GM23338 (cell line): ENCODE data around the gene KIAA2012. TPM values are rescaled to one million over a fixed set of nuclear protein-coding genes. Genes with fewer than 3 reads are reported as not detected.
"Not testable (repeated sequence)": the region's sequence is repeated elsewhere in the genome, so short reads cannot be mapped to it uniquely, and the experiment has no call there.

Experiments
- ATAC-seq: fragments of 200-7000 bp; cut with Tn5 transposase; 3 replicates; pipeline ENCODE4 v1.9.1; 2020
- DNase-seq: peaks from one replicate; pipeline ENCODE4 v3.0.0-alpha.2; 2015; ENCODE audit warnings: low spot score
- H2AFZ ChIP-seq: fragments of 200-600 bp; sonication (generic); 2 replicates; pipeline ENCODE4 v1.8.0; 2016; ENCODE audit warnings: antibody characterized with exemption, mild to moderate bottlenecking, moderate library complexity
- H3F3A ChIP-seq: fragments of 200-600 bp; sonication (generic); replicated peaks from 2 replicates; pipeline ENCODE4 v1.8.0; 2017; ENCODE audit warnings: antibody characterized with exemption, mixed run types, low read depth
- H3K27ac ChIP-seq: fragments of 200-600 bp; sonication (generic); 2 replicates; pipeline ENCODE4 v1.6.1; 2016; ENCODE audit warnings: low read depth
- H3K27me3 ChIP-seq: fragments of 200-600 bp; sonication (generic); 2 replicates; pipeline ENCODE4 v1.8.0; 2016; ENCODE audit warnings: mild to moderate bottlenecking, mixed run types, moderate library complexity; ENCODE audit not compliant: insufficient read depth
- H3K36me3 ChIP-seq: fragments of 200-600 bp; sonication (generic); 2 replicates; pipeline ENCODE4 v1.8.0; 2016; ENCODE audit warnings: mild to moderate bottlenecking; ENCODE audit not compliant: insufficient read depth
- H3K4me1 ChIP-seq: fragments of 200-600 bp; sonication (generic); 2 replicates; pipeline ENCODE4 v1.8.0; 2016; ENCODE audit warnings: mild to moderate bottlenecking, moderate library complexity; ENCODE audit not compliant: insufficient read depth
- H3K4me2 ChIP-seq: fragments of 200-600 bp; sonication (generic); 2 replicates; pipeline ENCODE4 v1.7.1; 2017; ENCODE audit warnings: mixed run types
- H3K4me3 ChIP-seq: fragments of 200-600 bp; sonication (generic); 2 replicates; pipeline ENCODE4 v1.6.1; 2016; ENCODE audit warnings: mixed run types
- H3K79me2 ChIP-seq: fragments of 200-600 bp; sonication (generic); replicated peaks from 2 replicates; pipeline ENCODE4 v1.8.0; 2017; ENCODE audit warnings: mild to moderate bottlenecking; ENCODE audit not compliant: insufficient read depth
- H3K9me2 ChIP-seq: fragments of 200-600 bp; sonication (generic); 2 replicates; pipeline ENCODE4 v1.8.0; 2017; ENCODE audit not compliant: insufficient read depth
- H4K20me1 ChIP-seq: fragments of 200-600 bp; sonication (generic); replicated peaks from 2 replicates; pipeline ENCODE4 v1.8.0; 2017; ENCODE audit warnings: mild to moderate bottlenecking; ENCODE audit not compliant: insufficient read depth
- H3K27ac Mint-ChIP-seq: 2 replicates; pipeline ENCODE4 v1.8.0; 2020; ENCODE audit warnings: inconsistent platforms, mild to moderate bottlenecking, moderate library complexity, mixed read lengths
- H3K27me3 Mint-ChIP-seq: 3 replicates; pipeline ENCODE4 v1.8.0; 2022; ENCODE audit warnings: low read depth, mild to moderate bottlenecking, moderate library complexity, mixed read lengths, inconsistent platforms; ENCODE audit not compliant: insufficient read depth, poor library complexity
- H3K36me3 Mint-ChIP-seq: 3 replicates; pipeline ENCODE4 v1.8.0; 2021; ENCODE audit warnings: low read depth, mild to moderate bottlenecking, inconsistent platforms, moderate library complexity, mixed read lengths
- H3K4me1 Mint-ChIP-seq: 3 replicates; pipeline ENCODE4 v1.8.0; 2020; ENCODE audit warnings: mild to moderate bottlenecking, inconsistent platforms, mixed read lengths
- H3K4me3 Mint-ChIP-seq: 3 replicates; pipeline ENCODE4 v1.8.0; 2021; ENCODE audit warnings: moderate library complexity, mild to moderate bottlenecking, inconsistent platforms, mixed read lengths
- H3K9me3 Mint-ChIP-seq: 3 replicates; pipeline ENCODE4 v1.8.0; 2020; ENCODE audit warnings: moderate library complexity, mild to moderate bottlenecking, inconsistent platforms, mixed read lengths
- ETS1 ChIP-seq: IDR thresholded peaks from 2 replicates; pipeline ENCODE4 v1.6.1; 2016; ENCODE audit warnings: antibody characterized with exemption
- EZH2phosphoT487 ChIP-seq: fragments of 200-600 bp; sonication (generic); IDR thresholded peaks from one replicate; pipeline ENCODE4 v1.8.1; 2018; ENCODE audit warnings: antibody characterized with exemption; ENCODE audit not compliant: unreplicated experiment
- NANOG ChIP-seq: IDR thresholded peaks from 2 replicates; pipeline ENCODE4 v1.6.1; 2016; ENCODE audit warnings: antibody characterized with exemption, borderline replicate concordance
- REST ChIP-seq: IDR thresholded peaks from one replicate; pipeline ENCODE4 v1.6.1; 2018; ENCODE audit warnings: antibody characterized with exemption; ENCODE audit not compliant: unreplicated experiment
- ZNF462 ChIP-seq: fragments of 250-450 bp; sonication (Bioruptor Pico); IDR thresholded peaks from 2 replicates; pipeline ENCODE4 v1.5.0; 2020; ENCODE audit warnings: mild to moderate bottlenecking, moderate library complexity
- polyA plus RNA-seq: library from polyadenylated mRNA; unstranded; fragments of >200 nt; fragmentation: Nextera tagmentation; extraction: Ambion mirVana; gene quantifications from 2 replicates; pipeline ENCODE4 v1.2.1, GENCODE V29; 2016
- total RNA-seq: library from RNA; depleted of rRNA; stranded (reverse); fragments of >200 nt; shearing (Covaris generic); gene quantifications from 2 replicates; pipeline ENCODE4 v1.2.3, GENCODE V29; 2014

Gene KIAA2012
- total and polyA plus RNA-seq, 2 experiments from 2014 or later = 0.03 to 0.08 TPM

GRCh38 chr2:202135091-202135874 is 62.2 kb downstream of the KIAA2012 start:
- DNase-seq = no peak
- no peak overlapping the region for H3K4me3 Mint-ChIP-seq
- no peak overlapping the region for H3K27ac Mint-ChIP-seq
- H3K9me2 ChIP-seq = no peaks in the 10 kb centered on the region
- no peak overlapping the region for H2AFZ ChIP-seq
- no peak overlapping the region for H3K4me3 ChIP-seq
- H3F3A ChIP-seq = no peaks in the 10 kb centered on the region
- peaks cover 4% of the 10 kb centered on the region; the same call in 1 of the 3 replicates for H3K4me1 Mint-ChIP-seq
- H3K4me1 ChIP-seq = no peaks in the 10 kb centered on the region
- no peak overlapping the region for H3K4me2 ChIP-seq
- no peak for ATAC-seq
- H3K9me3 Mint-ChIP-seq = no peaks in the 10 kb centered on the region
- H4K20me1 ChIP-seq = no peaks in the 10 kb centered on the region
- TF ChIP-seq REST (no peak), NANOG (no peak), ZNF462 (CRISPR knock-in tag) (no peak), ETS1 (no peak), EZH2phosphoT487 (no peak)
- H3K27me3 ChIP-seq = no peaks in the 10 kb centered on the region
- peaks cover 7% of the 10 kb centered on the region for H3K27me3 Mint-ChIP-seq
- H3K36me3 Mint-ChIP-seq = no peaks in the 10 kb centered on the region
- no peaks in the 10 kb centered on the region for H3K36me3 ChIP-seq
- H3K79me2 ChIP-seq = no peaks in the 10 kb centered on the region
- H3K27ac ChIP-seq = no peak overlapping the region

GRCh38 chr2:202136039-202136438 is 63.0 kb downstream of the KIAA2012 start:
- not testable (repeated sequence) for H3K4me3 Mint-ChIP-seq, H3K27ac ChIP-seq, H3K36me3 ChIP-seq, H3K27ac Mint-ChIP-seq, H3K4me1 ChIP-seq, H3K27me3 ChIP-seq, H4K20me1 ChIP-seq, DNase-seq, H3K36me3 Mint-ChIP-seq, H3F3A ChIP-seq, H3K4me3 ChIP-seq, H3K79me2 ChIP-seq, H3K9me2 ChIP-seq, H3K4me2 ChIP-seq, H3K9me3 Mint-ChIP-seq, H2AFZ ChIP-seq, ATAC-seq
- Mint-ChIP-seq H3K27me3 (peaks cover 10% of the 10 kb centered on the region), H3K4me1 (peaks cover 10% of the 10 kb centered on the region)
